Neural cell (in vitro differentiated cells): ENCODE data around the gene ABHD2. TPM values are rescaled to one million over a fixed set of nuclear protein-coding genes. Genes with fewer than 3 reads are reported as not detected.

Experiments used
- H2AFZ ChIP-seq: fragments of 200-600, 300-800 bp; sonication (generic), shearing (Covaris generic); 2 replicates; pipeline ENCODE4 v1.6.0; 2014; ENCODE audit warnings: low read depth, mild to moderate bottlenecking, antibody characterized with exemption, low read length, moderate library complexity
- H3F3A ChIP-seq: fragments of 200-600 bp; shearing (Covaris generic); 2 replicates; pipeline ENCODE4 v1.6.1; 2016; ENCODE audit warnings: mild to moderate bottlenecking, moderate library complexity, mixed read lengths, antibody characterized with exemption, low read length; ENCODE audit not compliant: insufficient read depth, poor library complexity, severe bottlenecking
- H3K27ac ChIP-seq: fragments of 200-600, 300-800 bp; sonication (generic), shearing (Covaris generic); 2 replicates; pipeline ENCODE4 v1.5.1; 2014; ENCODE audit warnings: mild to moderate bottlenecking, low read length, moderate library complexity
- H3K27me3 ChIP-seq: fragments of 300-800, 200-600 bp; sonication (generic), shearing (Covaris generic); 2 replicates; pipeline ENCODE4 v1.6.0; 2014; ENCODE audit warnings: mild to moderate bottlenecking, low read depth, low read length, moderate library complexity; ENCODE audit not compliant: insufficient read depth
- H3K36me3 ChIP-seq: fragments of 300-800, 200-600 bp; sonication (generic), shearing (Covaris generic); 2 replicates; pipeline ENCODE4 v1.5.1; 2014; ENCODE audit warnings: mild to moderate bottlenecking, antibody characterized with exemption, low read length, moderate library complexity; ENCODE audit not compliant: insufficient read depth
- H3K4me2 ChIP-seq: fragments of 300-800, 200-600 bp; sonication (generic), shearing (Covaris generic); 2 replicates; pipeline ENCODE4 v1.6.0; 2014; ENCODE audit warnings: mild to moderate bottlenecking, low read length
- H3K4me3 ChIP-seq: fragments of 300-800, 200-600 bp; sonication (generic), shearing (Covaris generic); 2 replicates; pipeline ENCODE4 v1.5.1; 2014; ENCODE audit warnings: mild to moderate bottlenecking, low read length, moderate library complexity
- H3K79me2 ChIP-seq: fragments of 200-600 bp; shearing (Covaris generic); replicated peaks from 2 replicates; pipeline ENCODE4 v1.6.0; 2014; ENCODE audit warnings: mild to moderate bottlenecking, low read length, moderate library complexity; ENCODE audit not compliant: insufficient read depth
- H3K9ac ChIP-seq: fragments of 300-800, 200-600 bp; sonication (generic), shearing (Covaris generic); 2 replicates; pipeline ENCODE4 v1.6.1; 2016; ENCODE audit warnings: mild to moderate bottlenecking, low read length, mixed read lengths
- H3K9me2 ChIP-seq: fragments of 200-600 bp; shearing (Covaris generic); 2 replicates; pipeline ENCODE4 v1.6.1; 2016; ENCODE audit warnings: mild to moderate bottlenecking, low read length, mixed read lengths; ENCODE audit not compliant: insufficient read depth
- H3K9me3 ChIP-seq: fragments of 200-600, 300-800 bp; sonication (generic), shearing (Covaris generic); 2 replicates; pipeline ENCODE4 v1.6.1; 2016; ENCODE audit warnings: mild to moderate bottlenecking, mixed run types, low read length, moderate library complexity, mixed read lengths
- H4K20me1 ChIP-seq: fragments of 200-600 bp; shearing (Covaris generic); 2 replicates; pipeline ENCODE4 v1.6.1; 2016; ENCODE audit warnings: mild to moderate bottlenecking, mixed run types; ENCODE audit not compliant: insufficient read depth
- EP300 ChIP-seq: fragments of 450-650 bp; conservative IDR thresholded peaks from 2 replicates; pipeline ENCODE4 v1.6.1; 2014; ENCODE audit warnings: antibody characterized with exemption, mild to moderate bottlenecking, moderate library complexity; ENCODE audit not compliant: poor library complexity, severe bottlenecking
- EZH2 ChIP-seq: fragments of 200-600, 300-800 bp; shearing (Covaris generic), sonication (generic); IDR thresholded peaks from 2 replicates; pipeline ENCODE4 v1.6.1; 2014; ENCODE audit warnings: antibody characterized with exemption, low read length, borderline replicate concordance, mild to moderate bottlenecking; ENCODE audit not compliant: insufficient read depth, poor library complexity, severe bottlenecking
- MXI1 ChIP-seq: fragments of 450-650 bp; conservative IDR thresholded peaks from 2 replicates; pipeline ENCODE4 v1.6.1; 2014; ENCODE audit warnings: antibody characterized with exemption, mild to moderate bottlenecking; ENCODE audit not compliant: poor library complexity, severe bottlenecking
- POLR2AphosphoS5 ChIP-seq: IDR thresholded peaks from 2 replicates; pipeline ENCODE4 v1.6.1; 2012
- RAD21 ChIP-seq: fragments of 450-650 bp; conservative IDR thresholded peaks from 2 replicates; pipeline ENCODE4 v1.6.1; 2014; ENCODE audit warnings: antibody characterized with exemption, mild to moderate bottlenecking, moderate library complexity
- REST ChIP-seq: IDR thresholded peaks from 2 replicates; pipeline ENCODE4 v1.6.1; 2012; ENCODE audit warnings: borderline replicate concordance
- SMC3 ChIP-seq: fragments of 450-650 bp; conservative IDR thresholded peaks from 2 replicates; pipeline ENCODE4 v1.6.1; 2014; ENCODE audit warnings: antibody characterized with exemption, mild to moderate bottlenecking, moderate library complexity; ENCODE audit not compliant: poor library complexity
- TAF1 ChIP-seq: IDR thresholded peaks from 2 replicates; pipeline ENCODE4 v1.6.1; 2012; ENCODE audit warnings: low read depth
- polyA plus RNA-seq: library from polyadenylated mRNA; depleted of rRNA; stranded (reverse); fragments of >200 nt; gene quantifications from 2 replicates; pipeline ENCODE4 v1.2.3, GENCODE V29; 2014
- TF ChIP-seq, protein P1 (sequence below): fragments of 450-650 bp; IDR thresholded peaks from 2 replicates; pipeline ENCODE4 v1.5.1; 2014; ENCODE audit warnings: antibody characterized with exemption, mild to moderate bottlenecking, moderate library complexity; ENCODE audit not compliant: poor library complexity, severe bottlenecking

The ABHD2 gene
- polyA plus RNA-seq, 1 donor from 2014 or later: 19.0 TPM

- Histone ChIP-seq H3K9ac (no peak overlapping the region), H3K36me3 (no peaks in the 10 kb centered on the region), H3F3A (no peaks in the 10 kb centered on the region), H3K27me3 (no peaks in the 10 kb centered on the region), H3K4me2 (no peak overlapping the region), H3K9me3 (no peaks in the 10 kb centered on the region), H2AFZ (no peak overlapping the region), H3K79me2 (no peaks in the 10 kb centered on the region), H3K9me2 (no peaks in the 10 kb centered on the region), H3K4me3 (no peak overlapping the region), H4K20me1 (no peaks in the 10 kb centered on the region), H3K27ac (no peak overlapping the region)
- TF ChIP-seq EP300 (no peak), MXI1 (no peak), POLR2AphosphoS5 (no peak), REST (no peak), SMC3 (no peak), EZH2 (no peak), TAF1 (no peak)
- TF ChIP-seq, protein P1, sequence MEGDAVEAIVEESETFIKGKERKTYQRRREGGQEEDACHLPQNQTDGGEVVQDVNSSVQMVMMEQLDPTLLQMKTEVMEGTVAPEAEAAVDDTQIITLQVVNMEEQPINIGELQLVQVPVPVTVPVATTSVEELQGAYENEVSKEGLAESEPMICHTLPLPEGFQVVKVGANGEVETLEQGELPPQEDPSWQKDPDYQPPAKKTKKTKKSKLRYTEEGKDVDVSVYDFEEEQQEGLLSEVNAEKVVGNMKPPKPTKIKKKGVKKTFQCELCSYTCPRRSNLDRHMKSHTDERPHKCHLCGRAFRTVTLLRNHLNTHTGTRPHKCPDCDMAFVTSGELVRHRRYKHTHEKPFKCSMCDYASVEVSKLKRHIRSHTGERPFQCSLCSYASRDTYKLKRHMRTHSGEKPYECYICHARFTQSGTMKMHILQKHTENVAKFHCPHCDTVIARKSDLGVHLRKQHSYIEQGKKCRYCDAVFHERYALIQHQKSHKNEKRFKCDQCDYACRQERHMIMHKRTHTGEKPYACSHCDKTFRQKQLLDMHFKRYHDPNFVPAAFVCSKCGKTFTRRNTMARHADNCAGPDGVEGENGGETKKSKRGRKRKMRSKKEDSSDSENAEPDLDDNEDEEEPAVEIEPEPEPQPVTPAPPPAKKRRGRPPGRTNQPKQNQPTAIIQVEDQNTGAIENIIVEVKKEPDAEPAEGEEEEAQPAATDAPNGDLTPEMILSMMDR: peak; percentile 33
Observed at GRCh38 chr15:89171136-89172072, 83.1 kb downstream of the ABHD2 start.

DNA sequence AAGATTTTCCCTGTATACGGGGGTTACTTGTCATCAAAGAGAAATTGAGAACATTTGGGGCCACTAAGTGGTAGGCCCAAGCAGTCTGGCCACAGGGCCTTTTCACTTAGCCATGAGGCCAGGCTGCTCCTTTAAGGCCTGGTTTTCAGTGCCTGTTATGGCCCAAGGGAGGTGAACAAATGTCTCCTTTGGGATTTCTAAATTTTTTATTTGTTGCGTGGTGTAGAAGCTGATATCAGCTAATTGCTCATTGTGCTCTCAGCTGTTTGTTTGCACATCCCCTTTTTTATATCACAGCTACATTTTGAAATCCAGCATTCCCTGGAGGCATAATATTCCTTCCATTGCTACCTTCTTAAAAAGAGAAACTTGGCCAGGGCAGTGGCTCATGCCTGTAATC lies 84.7 kb downstream of the ABHD2 start:
- H3K4me2 ChIP-seq: no peak overlapping the region
- H3F3A ChIP-seq: no peaks in the 10 kb centered on the region
- no peaks in the 10 kb centered on the region for H3K9me2 ChIP-seq
- no peaks in the 10 kb centered on the region for H3K9me3 ChIP-seq
- H3K4me3 ChIP-seq: no peak overlapping the region
- peaks cover 1% of the 10 kb centered on the region for H3K36me3 ChIP-seq
- no peak overlapping the region for H3K27ac ChIP-seq
- H2AFZ ChIP-seq: no peak overlapping the region
- no peak overlapping the region for H3K9ac ChIP-seq
- H3K27me3 ChIP-seq: no peaks in the 10 kb centered on the region
- H4K20me1 ChIP-seq: no peaks in the 10 kb centered on the region
- H3K79me2 ChIP-seq: no peaks in the 10 kb centered on the region
- TF ChIP-seq RAD21 (no peak), TAF1 (no peak), POLR2AphosphoS5 (no peak), REST (no peak), SMC3 (no peak), EZH2 (no peak), EP300 (no peak), MXI1 (no peak)
- TF ChIP-seq, protein P1: no peak
